GM23338 (cell line): ENCODE data around the gene NLK.

Experiments
- CREB1 ChIP-seq: fragments of 250-450 bp; sonication (Bioruptor Pico); IDR thresholded peaks from 2 replicates; pipeline ENCODE4 v1.5.0; 2020; ENCODE audit warnings: low read depth, mild to moderate bottlenecking, moderate library complexity
- EZH2 ChIP-seq: fragments of 200-600 bp; sonication (generic); IDR thresholded peaks from one replicate; pipeline ENCODE4 v1.8.0; 2017; ENCODE audit warnings: antibody characterized with exemption, mild to moderate bottlenecking, low read depth; ENCODE audit not compliant: unreplicated experiment
- EZH2phosphoT487 ChIP-seq: fragments of 200-600 bp; sonication (generic); IDR thresholded peaks from one replicate; pipeline ENCODE4 v1.8.1; 2018; ENCODE audit warnings: antibody characterized with exemption; ENCODE audit not compliant: unreplicated experiment
- JUNB ChIP-seq: IDR thresholded peaks from one replicate; pipeline ENCODE4 v1.6.1; 2016; ENCODE audit warnings: antibody characterized with exemption; ENCODE audit not compliant: unreplicated experiment
- NANOG ChIP-seq: IDR thresholded peaks from 2 replicates; pipeline ENCODE4 v1.6.1; 2016; ENCODE audit warnings: antibody characterized with exemption, borderline replicate concordance
- POLR2AphosphoS5 ChIP-seq: IDR thresholded peaks from 2 replicates; pipeline ENCODE4 v1.6.1; 2016; ENCODE audit warnings: antibody characterized with exemption, low read depth
- ZNF114 ChIP-seq: fragments of 250-450 bp; sonication (Bioruptor Pico); IDR thresholded peaks from 2 replicates; pipeline ENCODE4 v1.5.0; 2020; ENCODE audit warnings: mild to moderate bottlenecking, moderate library complexity
- ZNF331 ChIP-seq: fragments of 250-450 bp; sonication (Bioruptor Pico); IDR thresholded peaks from 2 replicates; pipeline ENCODE4 v1.5.0; 2020; ENCODE audit warnings: low read depth, mild to moderate bottlenecking, moderate library complexity
- TF ChIP-seq, protein P1 (sequence below), 2 experiments: fragments of 200-600 bp in 1 of 2; sonication (generic) in 1 of 2; conservative IDR thresholded peaks; 2 replicates each; pipeline versions ENCODE4 v1.5.1 to v1.6.1; 2016 to 2017; ENCODE audit warnings: antibody characterized with exemption in 2 of 2, low read depth in 2 of 2, mild to moderate bottlenecking in 2 of 2, moderate library complexity in 1 of 2
- TF ChIP-seq, protein P2 (sequence below): fragments of 250-450 bp; sonication (Bioruptor Pico); IDR thresholded peaks from 2 replicates; pipeline ENCODE4 v1.5.0; 2020; ENCODE audit warnings: mild to moderate bottlenecking, moderate library complexity
- TF ChIP-seq, protein P3 (sequence below): IDR thresholded peaks from one replicate; pipeline ENCODE4 v1.6.1; 2018; ENCODE audit warnings: antibody characterized with exemption; ENCODE audit not compliant: unreplicated experiment

DNA sequence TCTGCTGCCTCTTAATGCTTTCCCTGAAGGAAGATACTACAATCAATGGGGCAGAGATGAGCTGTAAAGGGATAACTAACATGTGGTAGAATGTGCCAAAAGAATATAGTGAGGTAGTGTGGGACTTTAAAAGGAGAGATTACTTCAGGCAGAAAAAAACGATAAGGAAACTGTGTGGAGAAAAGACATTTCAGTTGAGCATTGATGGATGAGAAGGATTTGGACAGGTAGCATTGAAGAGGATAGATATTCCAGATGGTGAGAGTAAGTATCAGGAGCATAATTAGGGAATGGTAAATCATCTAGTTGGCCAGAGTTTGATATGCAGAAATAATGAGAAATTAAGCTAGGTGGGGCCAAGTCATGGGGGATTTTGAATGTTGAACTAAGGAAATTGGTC, 97.3 kb downstream of the NLK start:
- TF ChIP-seq, protein P1, sequence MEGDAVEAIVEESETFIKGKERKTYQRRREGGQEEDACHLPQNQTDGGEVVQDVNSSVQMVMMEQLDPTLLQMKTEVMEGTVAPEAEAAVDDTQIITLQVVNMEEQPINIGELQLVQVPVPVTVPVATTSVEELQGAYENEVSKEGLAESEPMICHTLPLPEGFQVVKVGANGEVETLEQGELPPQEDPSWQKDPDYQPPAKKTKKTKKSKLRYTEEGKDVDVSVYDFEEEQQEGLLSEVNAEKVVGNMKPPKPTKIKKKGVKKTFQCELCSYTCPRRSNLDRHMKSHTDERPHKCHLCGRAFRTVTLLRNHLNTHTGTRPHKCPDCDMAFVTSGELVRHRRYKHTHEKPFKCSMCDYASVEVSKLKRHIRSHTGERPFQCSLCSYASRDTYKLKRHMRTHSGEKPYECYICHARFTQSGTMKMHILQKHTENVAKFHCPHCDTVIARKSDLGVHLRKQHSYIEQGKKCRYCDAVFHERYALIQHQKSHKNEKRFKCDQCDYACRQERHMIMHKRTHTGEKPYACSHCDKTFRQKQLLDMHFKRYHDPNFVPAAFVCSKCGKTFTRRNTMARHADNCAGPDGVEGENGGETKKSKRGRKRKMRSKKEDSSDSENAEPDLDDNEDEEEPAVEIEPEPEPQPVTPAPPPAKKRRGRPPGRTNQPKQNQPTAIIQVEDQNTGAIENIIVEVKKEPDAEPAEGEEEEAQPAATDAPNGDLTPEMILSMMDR (conservative IDR thresholded peaks at IDR 0.05; ENCODE audit: low read depth in 2 of 2), result no peak
- TF ChIP-seq EZH2, result no peak
- TF ChIP-seq NANOG, result no peak
- no peak for TF ChIP-seq EZH2phosphoT487
- TF ChIP-seq, protein P2, sequence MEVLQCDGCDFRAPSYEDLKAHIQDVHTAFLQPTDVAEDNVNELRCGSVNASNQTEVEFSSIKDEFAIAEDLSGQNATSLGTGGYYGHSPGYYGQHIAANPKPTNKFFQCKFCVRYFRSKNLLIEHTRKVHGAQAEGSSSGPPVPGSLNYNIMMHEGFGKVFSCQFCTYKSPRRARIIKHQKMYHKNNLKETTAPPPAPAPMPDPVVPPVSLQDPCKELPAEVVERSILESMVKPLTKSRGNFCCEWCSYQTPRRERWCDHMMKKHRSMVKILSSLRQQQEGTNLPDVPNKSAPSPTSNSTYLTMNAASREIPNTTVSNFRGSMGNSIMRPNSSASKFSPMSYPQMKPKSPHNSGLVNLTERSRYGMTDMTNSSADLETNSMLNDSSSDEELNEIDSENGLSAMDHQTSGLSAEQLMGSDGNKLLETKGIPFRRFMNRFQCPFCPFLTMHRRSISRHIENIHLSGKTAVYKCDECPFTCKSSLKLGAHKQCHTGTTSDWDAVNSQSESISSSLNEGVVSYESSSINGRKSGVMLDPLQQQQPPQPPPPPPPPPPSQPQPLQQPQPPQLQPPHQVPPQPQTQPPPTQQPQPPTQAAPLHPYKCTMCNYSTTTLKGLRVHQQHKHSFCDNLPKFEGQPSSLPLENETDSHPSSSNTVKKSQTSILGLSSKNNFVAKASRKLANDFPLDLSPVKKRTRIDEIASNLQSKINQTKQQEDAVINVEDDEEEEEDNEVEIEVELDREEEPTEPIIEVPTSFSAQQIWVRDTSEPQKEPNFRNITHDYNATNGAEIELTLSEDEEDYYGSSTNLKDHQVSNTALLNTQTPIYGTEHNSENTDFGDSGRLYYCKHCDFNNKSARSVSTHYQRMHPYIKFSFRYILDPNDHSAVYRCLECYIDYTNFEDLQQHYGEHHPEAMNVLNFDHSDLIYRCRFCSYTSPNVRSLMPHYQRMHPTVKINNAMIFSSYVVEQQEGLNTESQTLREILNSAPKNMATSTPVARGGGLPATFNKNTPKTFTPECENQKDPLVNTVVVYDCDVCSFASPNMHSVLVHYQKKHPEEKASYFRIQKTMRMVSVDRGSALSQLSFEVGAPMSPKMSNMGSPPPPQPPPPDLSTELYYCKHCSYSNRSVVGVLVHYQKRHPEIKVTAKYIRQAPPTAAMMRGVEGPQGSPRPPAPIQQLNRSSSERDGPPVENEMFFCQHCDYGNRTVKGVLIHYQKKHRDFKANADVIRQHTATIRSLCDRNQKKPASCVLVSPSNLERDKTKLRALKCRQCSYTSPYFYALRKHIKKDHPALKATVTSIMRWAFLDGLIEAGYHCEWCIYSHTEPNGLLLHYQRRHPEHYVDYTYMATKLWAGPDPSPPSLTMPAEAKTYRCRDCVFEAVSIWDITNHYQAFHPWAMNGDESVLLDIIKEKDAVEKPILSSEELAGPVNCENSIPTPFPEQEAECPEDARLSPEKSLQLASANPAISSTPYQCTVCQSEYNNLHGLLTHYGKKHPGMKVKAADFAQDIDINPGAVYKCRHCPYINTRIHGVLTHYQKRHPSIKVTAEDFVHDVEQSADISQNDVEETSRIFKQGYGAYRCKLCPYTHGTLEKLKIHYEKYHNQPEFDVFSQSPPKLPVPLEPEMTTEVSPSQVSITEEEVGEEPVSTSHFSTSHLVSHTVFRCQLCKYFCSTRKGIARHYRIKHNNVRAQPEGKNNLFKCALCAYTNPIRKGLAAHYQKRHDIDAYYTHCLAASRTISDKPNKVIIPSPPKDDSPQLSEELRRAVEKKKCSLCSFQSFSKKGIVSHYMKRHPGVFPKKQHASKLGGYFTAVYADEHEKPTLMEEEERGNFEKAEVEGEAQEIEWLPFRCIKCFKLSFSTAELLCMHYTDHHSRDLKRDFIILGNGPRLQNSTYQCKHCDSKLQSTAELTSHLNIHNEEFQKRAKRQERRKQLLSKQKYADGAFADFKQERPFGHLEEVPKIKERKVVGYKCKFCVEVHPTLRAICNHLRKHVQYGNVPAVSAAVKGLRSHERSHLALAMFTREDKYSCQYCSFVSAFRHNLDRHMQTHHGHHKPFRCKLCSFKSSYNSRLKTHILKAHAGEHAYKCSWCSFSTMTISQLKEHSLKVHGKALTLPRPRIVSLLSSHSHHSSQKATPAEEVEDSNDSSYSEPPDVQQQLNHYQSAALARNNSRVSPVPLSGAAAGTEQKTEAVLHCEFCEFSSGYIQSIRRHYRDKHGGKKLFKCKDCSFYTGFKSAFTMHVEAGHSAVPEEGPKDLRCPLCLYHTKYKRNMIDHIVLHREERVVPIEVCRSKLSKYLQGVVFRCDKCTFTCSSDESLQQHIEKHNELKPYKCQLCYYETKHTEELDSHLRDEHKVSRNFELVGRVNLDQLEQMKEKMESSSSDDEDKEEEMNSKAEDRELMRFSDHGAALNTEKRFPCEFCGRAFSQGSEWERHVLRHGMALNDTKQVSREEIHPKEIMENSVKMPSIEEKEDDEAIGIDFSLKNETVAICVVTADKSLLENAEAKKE (CRISPR knock-in tag), result no peak
- TF ChIP-seq, protein P3, sequence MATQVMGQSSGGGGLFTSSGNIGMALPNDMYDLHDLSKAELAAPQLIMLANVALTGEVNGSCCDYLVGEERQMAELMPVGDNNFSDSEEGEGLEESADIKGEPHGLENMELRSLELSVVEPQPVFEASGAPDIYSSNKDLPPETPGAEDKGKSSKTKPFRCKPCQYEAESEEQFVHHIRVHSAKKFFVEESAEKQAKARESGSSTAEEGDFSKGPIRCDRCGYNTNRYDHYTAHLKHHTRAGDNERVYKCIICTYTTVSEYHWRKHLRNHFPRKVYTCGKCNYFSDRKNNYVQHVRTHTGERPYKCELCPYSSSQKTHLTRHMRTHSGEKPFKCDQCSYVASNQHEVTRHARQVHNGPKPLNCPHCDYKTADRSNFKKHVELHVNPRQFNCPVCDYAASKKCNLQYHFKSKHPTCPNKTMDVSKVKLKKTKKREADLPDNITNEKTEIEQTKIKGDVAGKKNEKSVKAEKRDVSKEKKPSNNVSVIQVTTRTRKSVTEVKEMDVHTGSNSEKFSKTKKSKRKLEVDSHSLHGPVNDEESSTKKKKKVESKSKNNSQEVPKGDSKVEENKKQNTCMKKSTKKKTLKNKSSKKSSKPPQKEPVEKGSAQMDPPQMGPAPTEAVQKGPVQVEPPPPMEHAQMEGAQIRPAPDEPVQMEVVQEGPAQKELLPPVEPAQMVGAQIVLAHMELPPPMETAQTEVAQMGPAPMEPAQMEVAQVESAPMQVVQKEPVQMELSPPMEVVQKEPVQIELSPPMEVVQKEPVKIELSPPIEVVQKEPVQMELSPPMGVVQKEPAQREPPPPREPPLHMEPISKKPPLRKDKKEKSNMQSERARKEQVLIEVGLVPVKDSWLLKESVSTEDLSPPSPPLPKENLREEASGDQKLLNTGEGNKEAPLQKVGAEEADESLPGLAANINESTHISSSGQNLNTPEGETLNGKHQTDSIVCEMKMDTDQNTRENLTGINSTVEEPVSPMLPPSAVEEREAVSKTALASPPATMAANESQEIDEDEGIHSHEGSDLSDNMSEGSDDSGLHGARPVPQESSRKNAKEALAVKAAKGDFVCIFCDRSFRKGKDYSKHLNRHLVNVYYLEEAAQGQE, result no peak
- TF ChIP-seq JUNB, result no peak
- TF ChIP-seq POLR2AphosphoS5, result no peak
- TF ChIP-seq CREB1 (CRISPR knock-in tag), result no peak
- no peak for TF ChIP-seq ZNF114 (CRISPR knock-in tag)
- TF ChIP-seq ZNF331 (CRISPR knock-in tag), result no peak
